ENCODE data around the gene SPTB. TPM values are rescaled to one million over a fixed set of nuclear protein-coding genes. Genes with fewer than 3 reads are reported as not detected.

SPTB gene
- total RNA-seq, 1 experiment from 2014 or later, result 0.13 TPM

GRCh38 chr14:64864258-64864657 is 15.4 kb downstream of the SPTB start:
- BruUV-seq (replicated peaks), result no TSS peak
- Histone ChIP-seq H3K9me3 (ENCODE audit: control insufficient read depth, insufficient read depth, low read depth, low read length) (no peaks in the 10 kb centered on the region), H3K4me1 (ENCODE audit: control insufficient read depth, insufficient read depth, low read length) (no peaks in the 10 kb centered on the region), H3K27me3 (ENCODE audit: control insufficient read depth, insufficient read depth, low read length) (peaks cover 10% of the 10 kb centered on the region), H3K36me3 (ENCODE audit: control insufficient read depth, insufficient read depth, low read length) (no peaks in the 10 kb centered on the region), H3K27ac (ENCODE audit: low read length) (no peak overlapping the region), H3K4me3 (ENCODE audit: low read depth in 2 of 2, low read length in 2 of 2) (no peak overlapping the region)
- intact Hi-C loops (cut with micrococcal nuclease; ENCODE audit: unreplicated experiment), result no loop called here
- CTCF ChIA-PET, result no interaction called here
- POLR2A ChIA-PET, result no interaction called here
- ATAC-seq (no peak), DNase-seq (ENCODE audit: low read depth, low spot score) (no peak)
- TF ChIP-seq SIN3A (IDR thresholded peaks at IDR 0.05; ENCODE audit: borderline replicate concordance, insufficient read depth, low read depth, low read length) (no peak), REST (IDR thresholded peaks at IDR 0.05; ENCODE audit: insufficient read depth in 1 of 2, low read depth in 2 of 2, low read length in 1 of 2) (no peak), POLR2AphosphoS5 (IDR thresholded peaks at IDR 0.05; ENCODE audit: low read depth, low read length) (no peak), TCF7L2 (IDR thresholded peaks at IDR 0.05; ENCODE audit: low read depth, low read length) (no peak), CTCF (IDR thresholded peaks at IDR 0.05) (no peak)
- in situ Hi-C loops (cut with HindIII; ENCODE audit: low pct_unique_long_range_greater_than_20kb, low sequenced_read_pairs), result no loop called here

GRCh38 chr14:64861916-64862315 is 17.8 kb downstream of the SPTB start:
- no peak for ATAC-seq
- POLR2A ChIA-PET, result no interaction called here

More at GRCh38 chr14:64861916-64862315, 17.8 kb downstream of the SPTB start:
- Histone ChIP-seq H3K27ac (ENCODE audit: low read length) (no peak overlapping the region), H3K9me3 (ENCODE audit: control insufficient read depth, insufficient read depth, low read depth, low read length) (no peaks in the 10 kb centered on the region), H3K4me3 (ENCODE audit: low read depth in 2 of 2, low read length in 2 of 2) (no peak overlapping the region), H3K27me3 (ENCODE audit: control insufficient read depth, insufficient read depth, low read length) (no peaks in the 10 kb centered on the region; the same call in 1 of the 2 replicates), H3K4me1 (ENCODE audit: control insufficient read depth, insufficient read depth, low read length) (no peaks in the 10 kb centered on the region), H3K36me3 (ENCODE audit: control insufficient read depth, insufficient read depth, low read length) (no peaks in the 10 kb centered on the region)
- TF ChIP-seq POLR2AphosphoS5 (IDR thresholded peaks at IDR 0.05; ENCODE audit: low read depth, low read length) (no peak), REST (IDR thresholded peaks at IDR 0.05; ENCODE audit: insufficient read depth in 1 of 2, low read depth in 2 of 2, low read length in 1 of 2) (no peak), TCF7L2 (IDR thresholded peaks at IDR 0.05; ENCODE audit: low read depth, low read length) (no peak), CTCF (IDR thresholded peaks at IDR 0.05) (no peak), SIN3A (IDR thresholded peaks at IDR 0.05; ENCODE audit: borderline replicate concordance, insufficient read depth, low read depth, low read length) (no peak)
- CTCF ChIA-PET, result no interaction called here
- no TSS peak for BruUV-seq (replicated peaks)
- in situ Hi-C loops (cut with HindIII; ENCODE audit: low pct_unique_long_range_greater_than_20kb, low sequenced_read_pairs), result no loop called here
- no peak for DNase-seq (ENCODE audit: low read depth, low spot score)
- intact Hi-C loops (cut with micrococcal nuclease; ENCODE audit: unreplicated experiment), result no loop called here
